Measurements from ENCODE around the gene TRPM2. TPM values are rescaled to one million over a fixed set of nuclear protein-coding genes. Genes with fewer than 3 reads are reported as not detected.

Gene TRPM2
- total and polyA plus RNA-seq, 2 of the 8 experiments (the other 6 are each of a cell fraction or from before 2014, with no cell fraction given) = 0.27 to 0.28 TPM

GRCh38 chr21:44467859-44468195 lies 114.4 kb downstream of the TRPM2 start:
- Histone ChIP-seq H3K18ac (ENCODE audit: extremely low read depth, low read length) (no peak overlapping the region), H3K4me3 (ENCODE audit: extremely low read depth in 1 of 4, insufficient read depth in 2 of 4, low read depth in 3 of 4, low read length in 4 of 4) (no peak overlapping the region), H2BK120ac (replicated peaks; ENCODE audit: low read depth, low read length) (no peak overlapping the region), H3K4me2 (ENCODE audit: insufficient read depth in 1 of 2, low read depth in 2 of 2, low read length in 2 of 2) (no peak overlapping the region), H4K91ac (replicated peaks; ENCODE audit: insufficient read length, low read length) (no peak overlapping the region), H2BK15ac (ENCODE audit: low read length) (no peak overlapping the region), H3K9me3 (ENCODE audit: insufficient read depth in 2 of 2, low read depth in 1 of 2, low read length in 1 of 2) (no peaks in the 10 kb centered on the region), H3K23me2 (ENCODE audit: low read depth, low read length) (no peaks in the 10 kb centered on the region), H2AK5ac (ENCODE audit: low read depth, low read length) (no peak overlapping the region), H3K4ac (replicated peaks; ENCODE audit: insufficient read length, low read depth, low read length) (no peak overlapping the region), H2BK12ac (ENCODE audit: low read depth, low read length) (no peak overlapping the region), H3K27ac (ENCODE audit: low read depth, low read length) (no peak overlapping the region), H3K27me3 (replicated peaks in 1 of 4; ENCODE audit: control insufficient read depth in 3 of 4, extremely low read depth in 1 of 4, insufficient read depth in 3 of 4, low read length in 3 of 4) (no peaks in the 10 kb centered on the region), H4K5ac (ENCODE audit: insufficient read length, low read depth, low read length) (no peak overlapping the region), H3K36me3 (ENCODE audit: control insufficient read depth in 2 of 4, insufficient read depth in 4 of 4, low read length in 3 of 4) (no peaks in the 10 kb centered on the region), H3K14ac (ENCODE audit: insufficient read length) (no peak overlapping the region), H2BK20ac (ENCODE audit: low read length) (no peak overlapping the region), H3K4me1 (replicated peaks in 1 of 4; ENCODE audit: control insufficient read depth in 3 of 4, insufficient read depth in 4 of 4, low read length in 3 of 4) (peaks cover 0 to 2% (median 0%) of the 10 kb centered on the region in 4 experiments; a peak in 2 of 7 replicates), H4K8ac (ENCODE audit: extremely low read depth, insufficient read depth, low read length) (peak overlapping the region; percentile 22), H4K20me1 (replicated peaks in 1 of 2; ENCODE audit: control insufficient read depth in 1 of 2, insufficient read depth in 2 of 2, low read length in 2 of 2) (no peaks in the 10 kb centered on the region), H3K23ac (ENCODE audit: insufficient read length) (no peak overlapping the region), H2AFZ (ENCODE audit: low read length) (no peak overlapping the region), H3K56ac (replicated peaks; ENCODE audit: insufficient read length, low read depth, low read length) (no peak overlapping the region), H2BK5ac (ENCODE audit: low read depth, low read length) (no peak overlapping the region), H3K9ac (replicated peaks in 1 of 4; ENCODE audit: extremely low read depth in 1 of 4, low read depth in 3 of 4, low read length in 3 of 4) (no peak overlapping the region), H3K79me2 (ENCODE audit: control insufficient read depth in 1 of 2, insufficient read depth in 2 of 2, low read length in 2 of 2) (no peaks in the 10 kb centered on the region), H3K79me1 (ENCODE audit: low read depth, low read length) (no peaks in the 10 kb centered on the region)
- TF ChIP-seq ATF2 (IDR thresholded peaks at IDR 0.05; ENCODE audit: low read length) (no peak), SP1 (IDR thresholded peaks at IDR 0.05; ENCODE audit: low read depth, low read length) (no peak), SUZ12 (IDR thresholded peaks at IDR 0.05; ENCODE audit: low read length) (no peak), CBX8 (IDR thresholded peaks at IDR 0.05; ENCODE audit: borderline replicate concordance, low read depth, low read length) (no peak), POU5F1 (IDR thresholded peaks at IDR 0.05; ENCODE audit: low read depth, low read length) (no peak), CEBPB (IDR thresholded peaks at IDR 0.05; ENCODE audit: low read depth, low read length) (no peak), TAF7 (optimal IDR thresholded peaks at IDR 0.05; ENCODE audit: borderline replicate concordance, low read depth, low read length) (no peak), SP2 (IDR thresholded peaks at IDR 0.05; ENCODE audit: low read length) (no peak)
- WGBS, 2 experiments (ENCODE audit: extremely low coverage in 1 of 2, insufficient coverage in 1 of 2, insufficient read length in 1 of 2, insufficient replicate concordance in 2 of 2, low coverage in 1 of 2, low lambda C conversion rate in 2 of 2, missing lambda C conversion rate in 1 of 2) = 96% methylated on average over 15 of the region's 15 CpGs; no CpG with 5 or more reads in 1 of the 2 experiments
- ChIA-PET POLR2A (ENCODE audit: partially characterized antibody) (no interaction called here), CTCF (ENCODE audit: partially characterized antibody) (interaction anchor here (0.9 to 1.9 kb wide), 3 partner anchors 12 to 23 kb away, joined by 3 to 4 read pairs (median 4); no protein-coding TSS in a partner anchor)
- FAIRE-seq = no peak
- no peak for DNase-seq (ENCODE audit: low read depth in 1 of 2, low spot score in 2 of 2)

All from H1 (cell line).